ENCODE measurements around the gene GPATCH1. TPM values are rescaled to one million over a fixed set of nuclear protein-coding genes. Genes with fewer than 3 reads are reported as not detected.

GPATCH1 gene
- total and polyA plus RNA-seq, 9 of the 15 experiments (the other 6 are each of a cell fraction or from before 2014, with no cell fraction given) = 3.7 to 9.7 (median 7.7) TPM

GRCh38 chr19:33167438-33167837 is 86.5 kb downstream of the GPATCH1 start (continued):
- TF ChIP-seq ZBTB49 (CRISPR knock-in tag; IDR thresholded peaks at IDR 0.05; ENCODE audit: borderline replicate concordance) = no peak
- TF ChIP-seq ATF2 (CRISPR knock-in tag; IDR thresholded peaks at IDR 0.05) = no peak
- TF ChIP-seq EP300 (IDR thresholded peaks at IDR 0.05; ENCODE audit: low read length) = no peak
- TF ChIP-seq MED1 (CRISPR knock-in tag; IDR thresholded peaks at IDR 0.05; ENCODE audit: borderline replicate concordance) = no peak
- peak; percentile 65 for TF ChIP-seq RBM25 (IDR thresholded peaks at IDR 0.05; ENCODE audit: low read depth, low read length, severe bottlenecking)

GRCh38 chr19:33168528-33168927 is 87.5 kb downstream of the GPATCH1 start:
- no peak for FAIRE-seq
- Histone ChIP-seq H3K9ac (ENCODE audit: insufficient read depth in 1 of 2, low read depth in 2 of 2, low read length in 2 of 2) (no peak overlapping the region), H4K20me1 (replicated peaks; ENCODE audit: control insufficient read depth, insufficient read depth, low read length) (no peaks in the 10 kb centered on the region), H3K27me3 (ENCODE audit: control insufficient read depth in 2 of 2, insufficient read depth in 2 of 2, low read length in 2 of 2) (no peaks in the 10 kb centered on the region), H3K36me3 (ENCODE audit: control insufficient read depth, insufficient read depth, low read length) (no peaks in the 10 kb centered on the region), H3K4me2 (ENCODE audit: insufficient read depth, low read length) (no peak overlapping the region), H3K27ac (ENCODE audit: extremely low read depth, low read depth, low read length) (no peak overlapping the region), H3K9me1 (ENCODE audit: control insufficient read depth, insufficient read depth, low read length) (no peaks in the 10 kb centered on the region), H3K4me1 (replicated peaks in 1 of 2; ENCODE audit: control insufficient read depth in 2 of 2, insufficient read depth in 2 of 2, low read length in 2 of 2) (peaks cover 0 to 5% of the 10 kb centered on the region in 2 experiments; a peak in 3 of 5 replicates), H3K79me2 (ENCODE audit: control insufficient read depth, insufficient read depth, low read length) (no peaks in the 10 kb centered on the region), H3K9me3 (replicated peaks; ENCODE audit: control insufficient read depth, insufficient read depth, low read depth, low read length) (peaks cover 2% of the 10 kb centered on the region; the same call in 1 of the 2 replicates), H2AFZ (ENCODE audit: low read depth, low read length) (no peak overlapping the region), H3K4me3 (no peak overlapping the region)
- intact Hi-C loops (cut with micrococcal nuclease) = no loop called here
- no peak for DNase-seq (ENCODE audit: extremely low read depth in 1 of 4, low spot score in 3 of 4)
- WGBS (ENCODE audit: insufficient coverage, low coverage, missing lambda C conversion rate) = 12% methylated on average over 1 of the region's 1 CpG
- in situ Hi-C loops (cut with MboI) = no loop called here
- no TSS peak for BruUV-seq (replicated peaks)
- ChIA-PET CTCF (ENCODE audit: low intra/inter-chr PET ratio) (no interaction called here), POLR2A (no interaction called here)
- no peak for ATAC-seq
- TF ChIP-seq TCF15 (CRISPR knock-in tag; IDR thresholded peaks at IDR 0.05) (no peak), STAT6 (CRISPR knock-in tag; IDR thresholded peaks at IDR 0.05) (no peak), BCLAF1 (IDR thresholded peaks at IDR 0.05; ENCODE audit: borderline replicate concordance in 1 of 2, control insufficient read depth in 1 of 2, low read depth in 2 of 2, low read length in 1 of 2) (no peak), THAP7 (CRISPR knock-in tag; IDR thresholded peaks at IDR 0.05) (no peak)

Measured in K562 (cell line).